Tibial nerve (tissue), 4 donors: ENCODE measurements around the gene ABTB1. TPM values are rescaled to one million over a fixed set of nuclear protein-coding genes. Genes with fewer than 3 reads are reported as not detected.

Experiments
- DNase-seq, 2 donors: peaks; one replicate each; pipeline ENCODE4 v3.0.0-alpha.2; 2019; ENCODE audit warnings: low spot score in 2 of 2
- H3K27ac ChIP-seq, 4 donors: fragments of 200-600 bp; sonication (generic) in 3 of 4; one replicate each; pipeline ENCODE4 v1.5.1; 2017 to 2019; ENCODE audit warnings: mild to moderate bottlenecking in 1 of 4
- H3K27me3 ChIP-seq, 2 donors: fragments of 200-600 bp; sonication (generic) in 1 of 2; one replicate each; pipeline versions ENCODE4 v1.5.1 to v1.6.0; 2017 to 2019
- H3K36me3 ChIP-seq, 3 donors: fragments of 200-600 bp; sonication (generic); one replicate each; pipeline ENCODE4 v1.5.1; 2018 to 2019
- H3K4me1 ChIP-seq, 4 donors: fragments of 200-600 bp; sonication (generic) in 3 of 4; one replicate each; pipeline ENCODE4 v1.5.1; 2017 to 2019
- H3K4me3 ChIP-seq, 4 donors: fragments of 200-600 bp; sonication (generic) in 3 of 4; one replicate each; pipeline ENCODE4 v1.5.1; 2017 to 2019; ENCODE audit warnings: mild to moderate bottlenecking in 1 of 4, moderate library complexity in 1 of 4
- H3K9me3 ChIP-seq, 4 donors: fragments of 200-600 bp; sonication (generic) in 3 of 4; one replicate each; pipeline ENCODE4 v1.5.1; 2017 to 2019
- CTCF ChIP-seq, 5 experiments: fragments of 200-600 bp in 3 of 5; fragments of 450-650 bp in 2 of 5; sonication (generic) in 3 of 5; IDR thresholded peaks; one replicate each; pipeline ENCODE4 v1.5.1; 2016 to 2019; ENCODE audit warnings: antibody characterized with exemption in 5 of 5, mild to moderate bottlenecking in 3 of 5, moderate library complexity in 2 of 5
- EP300 ChIP-seq, 2 donors: sonication (generic); formaldehyde crosslinking; IDR thresholded peaks; one replicate each; pipeline ENCODE4 v1.6.1; 2017; ENCODE audit warnings: antibody characterized with exemption in 2 of 2, mild to moderate bottlenecking in 1 of 2
- POLR2A ChIP-seq, 2 donors: fragments of 450-650 bp; IDR thresholded peaks; one replicate each; pipeline ENCODE4 v1.6.1; 2017; ENCODE audit warnings: antibody characterized with exemption in 2 of 2, mild to moderate bottlenecking in 2 of 2, moderate library complexity in 2 of 2
- WGBS, 2 donors: methylation state at CpG; one replicate each; pipeline ENCODE4 v1.1.5; 2018; 5-methylcytosine and 5-hydroxymethylcytosine counted together
- total RNA-seq, 4 donors: library from RNA; depleted of rRNA; stranded (reverse); fragments of >200 nt; gene quantifications; one replicate each; pipeline ENCODE4 v1.1.0, GENCODE V29; 2016

The ABTB1 gene
- total RNA-seq, 4 donors from 2014 or later, result 86.4 to 134 (median 121) TPM

GRCh38 chr3:127720161-127720823 is 47.5 kb downstream of the ABTB1 start:
- no peak overlapping the region for H3K27ac ChIP-seq
- peaks cover 0 to 37% (median 0%) of the 10 kb centered on the region in 4 donors for H3K4me1 ChIP-seq
- no peak for DNase-seq
- no peak overlapping the region for H3K4me3 ChIP-seq
- peaks cover 0 to 31% (median 0%) of the 10 kb centered on the region in 3 donors for H3K36me3 ChIP-seq
- no peaks in the 10 kb centered on the region for H3K27me3 ChIP-seq
- H3K9me3 ChIP-seq, result no peaks in the 10 kb centered on the region
- no peak for TF ChIP-seq POLR2A (IDR thresholded peaks at IDR 0.05)
- no peak for TF ChIP-seq CTCF (IDR thresholded peaks at IDR 0.05)
- no peak for TF ChIP-seq EP300 (IDR thresholded peaks at IDR 0.05)
- WGBS, 2 donors, result 86 to 93% methylated on average over 15 of the region's 15 CpGs

- 90 to 92% methylated on average over 17 of the region's 17 CpGs for WGBS, 2 donors
- no peak for DNase-seq
- Histone ChIP-seq H3K9me3 (no peaks in the 10 kb centered on the region), H3K27me3 (no peaks in the 10 kb centered on the region), H3K4me1 (peaks cover 0 to 29% (median 0%) of the 10 kb centered on the region in 4 donors), H3K27ac (no peak overlapping the region), H3K36me3 (peaks cover 0 to 25% (median 0%) of the 10 kb centered on the region in 3 donors), H3K4me3 (no peak overlapping the region)
- TF ChIP-seq CTCF (IDR thresholded peaks at IDR 0.05) (no peak), POLR2A (IDR thresholded peaks at IDR 0.05) (no peak), EP300 (IDR thresholded peaks at IDR 0.05) (no peak)
Observed at GRCh38 chr3:127720985-127721935, 48.5 kb downstream of the ABTB1 start.

GRCh38 chr3:127722091-127722784 is 49.5 kb downstream of the ABTB1 start:
- no peak for DNase-seq
- Histone ChIP-seq H3K4me3 (no peak overlapping the region), H3K36me3 (peaks cover 0 to 25% (median 0%) of the 10 kb centered on the region in 3 donors), H3K27ac (peak overlapping the region in 3 of 4 donors; percentile 3 to 30 (median 26)), H3K27me3 (no peaks in the 10 kb centered on the region), H3K4me1 (peaks cover 0 to 21% (median 0%) of the 10 kb centered on the region in 4 donors), H3K9me3 (no peaks in the 10 kb centered on the region)
- 67 to 71% methylated on average over 13 of the region's 13 CpGs for WGBS, 2 donors
- no peak for TF ChIP-seq POLR2A (IDR thresholded peaks at IDR 0.05)
- no peak for TF ChIP-seq CTCF (IDR thresholded peaks at IDR 0.05)
- no peak for TF ChIP-seq EP300 (IDR thresholded peaks at IDR 0.05)

GRCh38 chr3:127723011-127723567 is 50.3 kb downstream of the ABTB1 start:
- Histone ChIP-seq H3K4me3 (no peak overlapping the region), H3K36me3 (peaks cover 0 to 25% (median 0%) of the 10 kb centered on the region in 3 donors), H3K4me1 (peaks cover 0 to 16% (median 0%) of the 10 kb centered on the region in 4 donors), H3K9me3 (no peaks in the 10 kb centered on the region), H3K27ac (peak overlapping the region in 2 of 4 donors; percentile 26 to 49), H3K27me3 (no peaks in the 10 kb centered on the region)
- TF ChIP-seq POLR2A (IDR thresholded peaks at IDR 0.05) (no peak), EP300 (IDR thresholded peaks at IDR 0.05) (no peak), CTCF (IDR thresholded peaks at IDR 0.05) (no peak)
- 53% methylated on average over 11 of the region's 11 CpGs for WGBS, 2 donors
- DNase-seq, result no peak
